A673 (cell line): ENCODE results near the gene COBL. TPM values are rescaled to one million over a fixed set of nuclear protein-coding genes. Genes with fewer than 3 reads are reported as not detected.

Source experiments
- BruUV-seq: library from RNA; stranded (reverse); fragments of 400-500 nt; replicated peaks from 2 replicates; lab custom pipeline; 2021; lab: Mats Ljungman, UMichigan
- CTCF ChIA-PET: fragments of 300-600 bp; sonication (Branson Sonifier 250); formaldehyde crosslinking; loops from one replicate; lab custom pipeline; 2022; ENCODE audit warnings: antibody characterized with exemption; lab: Charles Lee
- POLR2A ChIA-PET: fragments of 300-600 bp; sonication (Branson Sonifier 250); formaldehyde crosslinking; loops from one replicate; lab custom pipeline; 2022; ENCODE audit warnings: antibody characterized with exemption; ENCODE audit not compliant: low non-redundant PET; lab: Charles Lee
- DNase-seq: peaks from one replicate; pipeline ENCODE4 v3.0.0-alpha.2; 2015; ENCODE audit warnings: low spot score
- H3K27ac ChIP-seq: fragments of 200-600 bp; sonication (generic); 2 replicates; pipeline ENCODE4 v1.5.1; 2016; ENCODE audit warnings: mixed run types, low read depth, mild to moderate bottlenecking, mixed read lengths, antibody characterized with exemption, low read length; ENCODE audit not compliant: poor library complexity, severe bottlenecking
- H3K27me3 ChIP-seq: fragments of 200-600 bp; sonication (generic); replicated peaks from 2 replicates; pipeline ENCODE4 v1.6.1; 2017; ENCODE audit warnings: mixed run types, low read depth, mild to moderate bottlenecking, mixed read lengths, antibody characterized with exemption, low read length; ENCODE audit not compliant: insufficient read depth, poor library complexity
- H3K36me3 ChIP-seq: fragments of 200-600 bp; sonication (generic); 2 replicates; pipeline ENCODE4 v1.6.1; 2016; ENCODE audit warnings: mixed run types, mild to moderate bottlenecking, mixed read lengths, antibody characterized with exemption, low read length; ENCODE audit not compliant: insufficient read depth, poor library complexity, severe bottlenecking
- H3K4me1 ChIP-seq: fragments of 200-600 bp; sonication (generic); 2 replicates; pipeline ENCODE4 v1.6.1; 2017; ENCODE audit warnings: mixed run types, mild to moderate bottlenecking, mixed read lengths, antibody characterized with exemption, low read length; ENCODE audit not compliant: insufficient read depth, poor library complexity, severe bottlenecking
- H3K4me3 ChIP-seq: fragments of 200-600 bp; sonication (generic); 2 replicates; pipeline ENCODE4 v1.5.1; 2016; ENCODE audit warnings: low read depth, mixed run types, mild to moderate bottlenecking, mixed read lengths, low read length; ENCODE audit not compliant: poor library complexity, severe bottlenecking
- H3K9me3 ChIP-seq: fragments of 200-600 bp; sonication (generic); 2 replicates; pipeline ENCODE4 v1.6.1; 2016; ENCODE audit warnings: mixed run types, low read depth, mild to moderate bottlenecking, mixed read lengths, antibody characterized with exemption, low read length; ENCODE audit not compliant: poor library complexity, severe bottlenecking
- EZH2 ChIP-seq: fragments of 200-600 bp; sonication (generic); IDR thresholded peaks from 2 replicates; pipeline ENCODE4 v1.6.1; 2017; ENCODE audit warnings: borderline replicate concordance, low read depth, mild to moderate bottlenecking, mixed read lengths, antibody characterized with exemption, low read length; ENCODE audit not compliant: poor library complexity, severe bottlenecking
- intact Hi-C: fragments of 100-400 bp; cut with micrococcal nuclease; formaldehyde crosslinking; loops from one replicate; pipeline ENCODE4 v1.10.0; 2022; ENCODE audit not compliant: unreplicated experiment
- total RNA-seq: library from RNA; stranded (reverse); gene quantifications from 2 replicates; pipeline ENCODE4 v1.2.3, GENCODE V29; 2021
- TF ChIP-seq, protein P1 (sequence below): fragments of 300-800, 200-600 bp; sonication (generic); conservative IDR thresholded peaks from 2 replicates; pipeline ENCODE4 v1.5.1; 2017; ENCODE audit warnings: low read depth, mild to moderate bottlenecking, antibody characterized with exemption, low read length, moderate library complexity, mixed read lengths

COBL gene
- total RNA-seq, 1 experiment from 2014 or later: not detected

DNA sequence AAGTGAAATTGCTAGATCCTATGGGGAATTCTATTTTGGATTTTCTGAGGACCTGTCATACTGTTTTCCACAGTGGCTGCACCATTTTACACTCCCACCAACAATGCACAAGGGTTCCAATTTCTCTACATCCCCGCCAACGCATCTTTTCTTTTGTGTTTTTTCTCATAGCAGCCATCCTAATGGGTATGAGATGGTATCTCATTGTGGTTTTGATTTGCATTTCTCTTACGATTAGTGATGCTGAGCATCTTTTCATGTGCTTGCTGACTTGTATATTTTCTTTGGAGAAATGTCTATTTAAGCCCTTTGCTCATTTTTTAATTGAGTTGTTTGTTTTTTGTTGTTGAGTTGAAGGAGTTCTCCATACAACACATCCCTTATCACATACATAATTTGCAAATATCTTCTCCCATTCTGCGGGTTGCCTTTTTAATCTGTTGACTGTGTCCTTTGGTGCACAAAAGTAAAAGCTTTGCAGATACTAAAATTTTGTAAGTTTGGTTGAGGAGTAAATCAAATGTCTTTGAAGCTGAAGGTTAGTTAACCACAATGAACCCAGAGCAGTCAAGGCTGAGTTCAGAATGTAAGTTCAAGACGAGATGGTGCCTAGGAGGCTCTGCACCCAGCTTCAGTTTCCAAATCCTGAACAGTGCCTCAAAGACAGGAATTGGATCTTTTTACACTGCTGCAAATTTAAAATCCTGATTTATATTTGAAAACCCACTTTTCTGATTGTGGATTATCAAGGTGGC, 195.4 kb downstream of the COBL start:
- no peak for DNase-seq
- H3K27ac ChIP-seq: no peak overlapping the region
- POLR2A ChIA-PET: no interaction called here
- no peaks in the 10 kb centered on the region for H3K9me3 ChIP-seq
- no peak overlapping the region for H3K4me3 ChIP-seq
- H3K36me3 ChIP-seq: no peaks in the 10 kb centered on the region
- no peak for TF ChIP-seq EZH2
- no peaks in the 10 kb centered on the region for H3K27me3 ChIP-seq
- CTCF ChIA-PET: no interaction called here
- no peaks in the 10 kb centered on the region for H3K4me1 ChIP-seq
- BruUV-seq: no TSS peak
- intact Hi-C loops: no loop called here

DNA sequence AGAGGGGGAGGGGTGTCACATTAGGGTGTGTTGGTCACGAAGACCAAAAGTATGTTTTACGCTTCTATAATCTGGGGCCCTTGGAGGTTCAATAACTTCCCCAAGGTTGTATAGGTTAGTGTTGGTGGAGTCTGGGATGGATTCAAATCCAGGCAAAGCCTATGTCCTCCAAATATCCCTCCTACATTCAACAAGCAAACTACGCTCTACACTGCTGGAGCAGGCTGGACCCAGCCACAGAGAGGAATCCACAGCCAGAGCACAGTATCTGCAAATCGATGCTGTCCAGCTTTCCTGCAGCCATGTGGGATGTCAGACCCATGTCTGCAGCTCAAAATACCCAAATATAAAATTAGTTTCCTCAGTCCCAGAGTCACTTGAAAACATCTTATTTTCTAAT, 198.0 kb downstream of the COBL start:
- H3K4me3 ChIP-seq: no peak overlapping the region
- H3K4me1 ChIP-seq: no peaks in the 10 kb centered on the region
- intact Hi-C loops: no loop called here
- no peaks in the 10 kb centered on the region for H3K27me3 ChIP-seq
- BruUV-seq: no TSS peak
- POLR2A ChIA-PET: no interaction called here
- H3K9me3 ChIP-seq: no peaks in the 10 kb centered on the region
- DNase-seq: no peak
- TF ChIP-seq EZH2: no peak
- TF ChIP-seq, protein P1, sequence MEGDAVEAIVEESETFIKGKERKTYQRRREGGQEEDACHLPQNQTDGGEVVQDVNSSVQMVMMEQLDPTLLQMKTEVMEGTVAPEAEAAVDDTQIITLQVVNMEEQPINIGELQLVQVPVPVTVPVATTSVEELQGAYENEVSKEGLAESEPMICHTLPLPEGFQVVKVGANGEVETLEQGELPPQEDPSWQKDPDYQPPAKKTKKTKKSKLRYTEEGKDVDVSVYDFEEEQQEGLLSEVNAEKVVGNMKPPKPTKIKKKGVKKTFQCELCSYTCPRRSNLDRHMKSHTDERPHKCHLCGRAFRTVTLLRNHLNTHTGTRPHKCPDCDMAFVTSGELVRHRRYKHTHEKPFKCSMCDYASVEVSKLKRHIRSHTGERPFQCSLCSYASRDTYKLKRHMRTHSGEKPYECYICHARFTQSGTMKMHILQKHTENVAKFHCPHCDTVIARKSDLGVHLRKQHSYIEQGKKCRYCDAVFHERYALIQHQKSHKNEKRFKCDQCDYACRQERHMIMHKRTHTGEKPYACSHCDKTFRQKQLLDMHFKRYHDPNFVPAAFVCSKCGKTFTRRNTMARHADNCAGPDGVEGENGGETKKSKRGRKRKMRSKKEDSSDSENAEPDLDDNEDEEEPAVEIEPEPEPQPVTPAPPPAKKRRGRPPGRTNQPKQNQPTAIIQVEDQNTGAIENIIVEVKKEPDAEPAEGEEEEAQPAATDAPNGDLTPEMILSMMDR: no peak
- CTCF ChIA-PET: no interaction called here
- no peak overlapping the region for H3K27ac ChIP-seq
- no peaks in the 10 kb centered on the region for H3K36me3 ChIP-seq

DNA sequence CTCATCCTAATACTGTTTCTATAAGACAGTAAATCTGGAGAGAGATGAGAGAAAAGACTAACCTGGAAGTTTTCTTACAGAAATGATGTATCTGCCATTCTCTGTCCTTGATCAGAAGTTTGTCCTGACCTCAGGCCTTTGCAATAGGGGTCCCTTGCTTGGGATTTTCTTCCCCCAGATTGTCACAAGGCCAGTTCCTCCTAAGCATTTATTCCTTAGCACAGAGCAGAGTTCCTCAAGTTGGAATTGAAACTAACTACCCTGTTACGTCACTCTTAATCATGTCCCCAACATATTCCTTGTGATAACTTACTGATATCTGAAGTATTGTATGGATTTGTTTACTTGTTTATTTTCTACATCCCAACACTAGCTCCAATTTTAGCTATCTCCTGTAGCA, 202.1 kb downstream of the COBL start:
- no peaks in the 10 kb centered on the region for H3K36me3 ChIP-seq
- no peaks in the 10 kb centered on the region for H3K4me1 ChIP-seq
- H3K4me3 ChIP-seq: no peak overlapping the region
- CTCF ChIA-PET: no interaction called here
- no peak overlapping the region for H3K27ac ChIP-seq
- H3K9me3 ChIP-seq: peaks cover 5% of the 10 kb centered on the region
- no peaks in the 10 kb centered on the region for H3K27me3 ChIP-seq
- TF ChIP-seq, protein P1: no peak
- TF ChIP-seq EZH2: no peak
- POLR2A ChIA-PET: no interaction called here
- no peak for DNase-seq
- no TSS peak for BruUV-seq
- intact Hi-C loops: no loop called here

DNA sequence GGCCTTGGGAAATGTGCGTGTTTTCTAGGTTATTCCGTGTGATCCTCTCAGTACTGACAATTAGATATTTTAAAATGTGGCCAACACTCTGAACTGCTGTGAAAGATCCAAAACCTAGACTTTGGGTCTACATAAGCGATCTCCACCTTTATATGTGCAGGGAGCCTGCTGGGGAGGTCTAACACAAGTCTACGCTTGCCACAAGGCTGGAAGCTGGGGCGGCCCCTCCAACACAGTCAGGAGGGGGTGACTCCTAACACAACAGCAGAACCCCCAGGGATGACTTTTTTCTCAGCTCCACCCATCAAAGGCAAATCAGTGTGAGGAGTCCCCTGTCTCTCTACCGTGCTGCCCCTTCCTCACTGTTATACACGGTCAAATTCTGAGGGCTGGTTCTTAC, 202.6 kb downstream of the COBL start:
- peaks cover 9% of the 10 kb centered on the region for H3K9me3 ChIP-seq
- ChIA-PET POLR2A (no interaction called here), CTCF (no interaction called here)
- H3K4me1 ChIP-seq: no peaks in the 10 kb centered on the region
- no peaks in the 10 kb centered on the region for H3K36me3 ChIP-seq
- BruUV-seq: no TSS peak
- TF ChIP-seq, protein P1: no peak
- TF ChIP-seq EZH2: no peak
- intact Hi-C loops: no loop called here
- DNase-seq: no peak
- H3K4me3 ChIP-seq: no peak overlapping the region
- no peaks in the 10 kb centered on the region for H3K27me3 ChIP-seq
- H3K27ac ChIP-seq: no peak overlapping the region
